IMR-90 (cell line): ENCODE data around the gene TSPAN14. TPM values are rescaled to one million over a fixed set of nuclear protein-coding genes. Genes with fewer than 3 reads are reported as not detected.

ENCODE experiments used
- ATAC-seq: fragments of 200-7000 bp; cut with Tn5 transposase; 2 replicates; pipeline ENCODE4 v1.9.1; 2020; ENCODE audit warnings: low read depth, mild to moderate bottlenecking, moderate library complexity
- BruUV-seq: library from RNA; stranded (reverse); fragments of 400-500 nt; replicated peaks from 2 replicates; lab custom pipeline; 2021; lab: Mats Ljungman, UMichigan
- CTCF ChIA-PET: fragments of 300-600 bp; formaldehyde crosslinking; extraction: SDS; loops from one replicate; lab custom pipeline; 2021; ENCODE audit warnings: antibody characterized with exemption; lab: Yijun Ruan, JAX
- POLR2A ChIA-PET: fragments of 300-600 bp; sonication (Branson Sonifier 250); formaldehyde crosslinking; loops from one replicate; lab custom pipeline; 2022; ENCODE audit warnings: antibody characterized with exemption; ENCODE audit not compliant: unreplicated experiment; lab: Charles Lee
- DNase-seq: peaks from one replicate; pipeline ENCODE4 v3.0.0; 2013
- H2AFZ ChIP-seq: replicated peaks from 2 replicates; pipeline ENCODE3; 2013; ENCODE audit warnings: low read length, mild to moderate bottlenecking; ENCODE audit not compliant: poor library complexity
- H2AK5ac ChIP-seq: 2 replicates; pipeline ENCODE4 v1.6.1; 2013; ENCODE audit warnings: low read depth, low read length, inconsistent platforms
- H2AK9ac ChIP-seq: replicated peaks from 2 replicates; pipeline ENCODE3; 2013; ENCODE audit warnings: mild to moderate bottlenecking, low read depth, low read length, moderate library complexity; ENCODE audit not compliant: poor library complexity
- H2BK120ac ChIP-seq: 2 replicates; pipeline ENCODE4 v1.6.1; 2013; ENCODE audit warnings: low read depth, low read length, inconsistent platforms
- H2BK15ac ChIP-seq: 3 replicates; pipeline ENCODE4 v1.6.1; 2013; ENCODE audit warnings: low read depth, low read length, inconsistent platforms
- H2BK20ac ChIP-seq: 2 replicates; pipeline ENCODE4 v1.6.1; 2013; ENCODE audit warnings: low read depth, mild to moderate bottlenecking, inconsistent platforms, low read length, moderate library complexity
- H2BK5ac ChIP-seq: 2 replicates; pipeline ENCODE4 v1.6.1; 2013; ENCODE audit warnings: mild to moderate bottlenecking, low read depth, low read length, inconsistent platforms; ENCODE audit not compliant: poor library complexity, severe bottlenecking
- H3K14ac ChIP-seq: replicated peaks from 2 replicates; pipeline ENCODE4 v1.6.1; 2013; ENCODE audit warnings: low read depth, low read length, inconsistent platforms
- H3K18ac ChIP-seq: 2 replicates; pipeline ENCODE4 v1.6.1; 2013; ENCODE audit warnings: low read depth, low read length, control low read depth
- H3K23ac ChIP-seq: 2 replicates; pipeline ENCODE4 v1.6.1; 2013; ENCODE audit warnings: low read depth, low read length, inconsistent platforms
- H3K27ac ChIP-seq: 2 replicates; pipeline ENCODE4 v1.5.1; 2013; ENCODE audit warnings: mild to moderate bottlenecking, control low read depth, low read length; ENCODE audit not compliant: insufficient read depth
- H3K27me3 ChIP-seq: 2 replicates; pipeline ENCODE4 v1.6.1; 2013; ENCODE audit warnings: low read length; ENCODE audit not compliant: control insufficient read depth, insufficient read depth
- H3K36me3 ChIP-seq: 2 replicates; pipeline ENCODE4 v1.6.1; 2013; ENCODE audit warnings: low read length, mixed read lengths; ENCODE audit not compliant: control insufficient read depth, insufficient read depth
- H3K4ac ChIP-seq: 2 replicates; pipeline ENCODE4 v1.6.1; 2013; ENCODE audit warnings: low read depth, low read length, inconsistent platforms
- H3K4me1 ChIP-seq: 2 replicates; pipeline ENCODE4 v1.6.1; 2013; ENCODE audit warnings: low read length, mixed read lengths; ENCODE audit not compliant: control insufficient read depth, insufficient read depth
- H3K4me2 ChIP-seq: 2 replicates; pipeline ENCODE4 v1.6.1; 2013; ENCODE audit warnings: low read depth, mild to moderate bottlenecking, control low read depth, low read length, moderate library complexity
- H3K4me3 ChIP-seq: 2 replicates; pipeline ENCODE4 v1.5.1; 2013; ENCODE audit warnings: low read depth, mild to moderate bottlenecking, control low read depth, low read length, moderate library complexity; ENCODE audit not compliant: insufficient read depth
- H3K56ac ChIP-seq: 2 replicates; pipeline ENCODE4 v1.6.1; 2013; ENCODE audit warnings: low read length, inconsistent platforms; ENCODE audit not compliant: insufficient read depth; ENCODE audit errors: extremely low read depth
- H3K79me1 ChIP-seq, 2 experiments: 2 replicates each; pipeline ENCODE4 v1.6.1; 2013; ENCODE audit warnings: low read length in 2 of 2, inconsistent platforms in 1 of 2, low read depth in 1 of 2
- H3K9ac ChIP-seq: 2 replicates; pipeline ENCODE4 v1.6.1; 2013; ENCODE audit warnings: low read depth, low read length, control low read depth
- H3K9me1 ChIP-seq: 2 replicates; pipeline ENCODE4 v1.6.1; 2013; ENCODE audit warnings: low read length, inconsistent platforms; ENCODE audit not compliant: insufficient read depth
- H3K9me3 ChIP-seq: 2 replicates; pipeline ENCODE4 v1.6.1; 2013; ENCODE audit warnings: low read length; ENCODE audit not compliant: control insufficient read depth, insufficient read depth
- H4K20me1 ChIP-seq: 2 replicates; pipeline ENCODE4 v1.6.1; 2013; ENCODE audit warnings: low read length, inconsistent platforms; ENCODE audit not compliant: insufficient read depth
- H4K5ac ChIP-seq: 2 replicates; pipeline ENCODE4 v1.6.1; 2013; ENCODE audit warnings: mild to moderate bottlenecking, low read depth, low read length, control low read depth
- H4K8ac ChIP-seq, 2 experiments: 2 replicates each; pipeline ENCODE4 v1.6.1; 2013; ENCODE audit warnings: low read depth in 2 of 2, low read length in 2 of 2, control low read depth in 1 of 2, inconsistent platforms in 1 of 2
- H4K91ac ChIP-seq: 2 replicates; pipeline ENCODE4 v1.6.1; 2013; ENCODE audit warnings: low read depth, low read length, inconsistent platforms; ENCODE audit not compliant: insufficient read depth
- RAD21 ChIP-seq: IDR thresholded peaks from 2 replicates; pipeline ENCODE4 v1.6.1; 2012; ENCODE audit warnings: low read length, improper control_type of control experiment
- WGBS, 2 experiments: methylation state at CpG; one replicate each; pipeline versions ENCODE4 v1.1.5 to v1.1.7; 2013; ENCODE audit warnings: missing lambda C conversion rate in 2 of 2; ENCODE audit not compliant: insufficient read length in 1 of 2; ENCODE audit errors: extremely low coverage in 2 of 2; 5-methylcytosine and 5-hydroxymethylcytosine counted together
- dilution Hi-C: fragments of 300-500 bp; cut with HindIII; formaldehyde crosslinking; loops from one replicate; pipeline ENCODE4 v1.14.3; 2018; ENCODE audit warnings: low sequenced_read_pairs; ENCODE audit not compliant: unreplicated experiment
- in situ Hi-C: fragments of 300-500 bp; cut with MboI; formaldehyde crosslinking; loops from 3 replicates; pipeline ENCODE4 v1.14.3; 2019; ENCODE audit warnings: low sequenced_read_pairs, inconsistent platforms, mixed read lengths
- intact Hi-C: fragments of 100-400 bp; cut with micrococcal nuclease; formaldehyde crosslinking; loops from 2 replicates; pipeline ENCODE4 v1.10.0; 2022
- polyA plus RNA-seq, 3 experiments: library from polyadenylated mRNA; depleted of rRNA; stranded (reverse); fragments of >200 nt; gene quantifications; 2 replicates each; pipeline ENCODE4 v1.2.3, GENCODE V29; 2012; ENCODE audit warnings: low replicate concordance in 1 of 3
- total RNA-seq: library from RNA; depleted of rRNA; stranded (reverse); fragments of >200 nt; gene quantifications from 2 replicates; pipeline ENCODE4 v1.2.3, GENCODE V29; 2012

Gene TSPAN14
- total and polyA plus RNA-seq, 2 of the 4 experiments (the other 2 are of a cell fraction) = 18.5 to 43.0 TPM

DNA sequence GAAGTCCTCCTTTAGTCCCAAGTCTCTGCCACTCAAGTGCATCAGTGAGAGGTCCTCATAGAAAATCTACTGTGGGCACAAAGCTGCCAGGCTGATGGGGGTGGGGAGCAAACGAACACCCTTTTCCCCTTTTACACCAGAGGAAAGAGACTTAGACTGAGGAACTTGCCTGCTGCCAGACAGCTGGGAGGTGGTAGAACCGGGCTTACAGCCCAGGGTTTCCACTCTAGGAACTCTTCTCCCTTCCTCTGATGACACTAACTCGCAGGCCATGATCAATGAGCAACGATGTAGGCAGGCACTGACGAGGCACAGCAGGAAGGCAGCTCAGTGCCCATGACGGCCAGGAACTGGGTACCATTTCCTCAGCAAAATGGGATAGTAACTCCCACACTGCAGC is 72.6 kb downstream of the TSPAN14 start:
- intact Hi-C loops = no loop called here
- CTCF ChIA-PET = interaction anchor here (0.6 kb wide), 1 partner anchor 411 kb away, joined by 4 read pairs; no protein-coding TSS in a partner anchor

More for the DNA sequence above, 72.6 kb downstream of the TSPAN14 start:
- H3K4me1 ChIP-seq = no peaks in the 10 kb centered on the region
- no peak overlapping the region for H3K4me2 ChIP-seq
- no peak overlapping the region for H4K91ac ChIP-seq
- H3K18ac ChIP-seq = no peak overlapping the region
- H2AK5ac ChIP-seq = no peak overlapping the region
- H3K36me3 ChIP-seq = no peaks in the 10 kb centered on the region
- H3K9ac ChIP-seq = no peak overlapping the region
- H3K4ac ChIP-seq = no peak overlapping the region
- H3K9me3 ChIP-seq = no peaks in the 10 kb centered on the region
- H2BK120ac ChIP-seq = no peak overlapping the region
- no peaks in the 10 kb centered on the region for H4K20me1 ChIP-seq
- no peak overlapping the region for H2BK20ac ChIP-seq
- no peaks in the 10 kb centered on the region for H3K79me1 ChIP-seq
- no peak overlapping the region for H4K8ac ChIP-seq
- dilution Hi-C loops = no loop called here
- no peak overlapping the region for H3K56ac ChIP-seq
- no peak overlapping the region for H3K4me3 ChIP-seq
- 100% methylated on average over 1 of the region's 6 CpGs; no CpG with 5 or more reads in 1 of the 2 experiments for WGBS, 2 experiments
- no peak for TF ChIP-seq RAD21
- H2AK9ac ChIP-seq = no peak overlapping the region
- no peak overlapping the region for H3K14ac ChIP-seq
- no peak overlapping the region for H2AFZ ChIP-seq
- in situ Hi-C loops = no loop called here
- H3K9me1 ChIP-seq = no peaks in the 10 kb centered on the region
- POLR2A ChIA-PET = no interaction called here
- H2BK5ac ChIP-seq = no peak overlapping the region
- no peak for ATAC-seq
- H4K5ac ChIP-seq = no peak overlapping the region
- DNase-seq = no peak
- no peaks in the 10 kb centered on the region for H3K27me3 ChIP-seq
- BruUV-seq = no TSS peak
- H3K23ac ChIP-seq = no peak overlapping the region
- H3K27ac ChIP-seq = no peak overlapping the region
- H2BK15ac ChIP-seq = no peak overlapping the region
